AG04449 (cell line): Measurements from ENCODE around the gene YTHDF1.

Experiments used
- CTCF ChIA-PET: fragments of 350-600 bp; formaldehyde crosslinking; extraction: SDS; loops from one replicate; lab custom pipeline; 2021; ENCODE audit warnings: antibody characterized with exemption; lab: Yijun Ruan, JAX
- POLR2A ChIA-PET: fragments of 400-600, 350-600 bp; formaldehyde crosslinking; extraction: SDS; loops from one replicate; lab custom pipeline; 2020; ENCODE audit warnings: antibody characterized with exemption, inconsistent platforms; lab: Yijun Ruan, JAX
- DNase-seq: peaks from one replicate; pipeline ENCODE4 v3.0.0-alpha.2; 2010; ENCODE audit warnings: low read depth, low spot score
- H3K4me3 ChIP-seq: 2 replicates; pipeline ENCODE4 v1.5.1; 2011; ENCODE audit warnings: low read depth, mild to moderate bottlenecking, control low read depth, low read length
- CTCF ChIP-seq: IDR thresholded peaks from one replicate; pipeline ENCODE4 v1.5.1; 2011; ENCODE audit warnings: mild to moderate bottlenecking, moderate library complexity, low read length, control low read depth, inconsistent platforms; ENCODE audit not compliant: insufficient read depth; ENCODE audit errors: missing control alignments

The YTHDF1 gene

DNA sequence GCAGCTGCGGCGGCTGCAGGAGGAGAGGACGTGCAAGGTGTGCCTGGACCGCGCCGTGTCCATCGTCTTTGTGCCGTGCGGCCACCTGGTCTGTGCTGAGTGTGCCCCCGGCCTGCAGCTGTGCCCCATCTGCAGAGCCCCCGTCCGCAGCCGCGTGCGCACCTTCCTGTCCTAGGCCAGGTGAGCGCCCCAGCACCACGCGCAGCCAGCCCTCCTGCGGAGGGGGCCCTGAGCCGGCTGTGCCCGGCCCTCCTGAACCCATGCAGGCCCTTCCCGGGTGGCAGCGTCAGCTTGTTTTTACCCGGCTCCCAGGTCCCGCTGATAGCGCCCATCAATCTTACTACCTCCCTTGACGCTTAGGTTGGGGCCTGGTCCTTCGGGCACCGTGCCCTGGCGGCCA lies 23.5 kb upstream of the YTHDF1 start:
- POLR2A ChIA-PET: no interaction called here
- no peak for TF ChIP-seq CTCF
- CTCF ChIA-PET: interaction anchor here (1.5 to 12.3 kb wide), 2 partner anchors 10 to 15 kb away, joined by 3 to 121 read pairs; no protein-coding TSS in a partner anchor
- DNase-seq: no peak
- no peak overlapping the region for H3K4me3 ChIP-seq

DNA sequence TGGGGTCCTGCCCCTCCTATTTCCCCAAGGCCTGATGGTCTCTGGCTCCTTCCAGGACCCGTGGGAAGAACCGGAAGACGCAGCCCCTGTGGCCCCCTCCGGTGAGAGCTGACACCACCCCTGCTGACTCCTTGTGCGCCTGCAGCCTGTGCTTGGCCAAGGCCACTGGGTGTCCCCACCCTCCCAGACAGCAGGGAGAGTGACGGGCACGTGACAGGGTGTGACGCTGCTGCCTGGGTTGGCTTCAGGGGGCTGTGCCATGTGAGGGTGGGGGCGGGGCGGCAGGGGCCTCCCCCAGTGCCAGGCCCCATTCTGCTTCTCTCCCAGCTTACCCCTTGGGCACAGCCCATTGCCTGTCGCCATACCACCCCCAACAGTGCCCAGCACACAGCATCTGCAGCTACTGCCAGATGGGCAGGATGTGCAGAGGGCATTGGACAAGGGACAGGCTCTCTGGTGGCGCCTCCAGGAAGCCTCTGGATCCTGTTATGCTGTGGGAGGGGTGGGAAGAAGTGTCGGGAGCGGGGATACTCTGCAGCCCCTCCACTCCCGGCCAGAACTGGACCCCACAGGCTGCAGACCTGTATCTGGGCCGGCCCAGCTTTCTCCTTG lies 22.7 kb upstream of the YTHDF1 start:
- TF ChIP-seq CTCF: no peak
- DNase-seq: no peak
- ChIA-PET POLR2A (no interaction called here), CTCF (interaction anchor here (12.3 kb wide), 1 partner anchor 14 kb away, joined by 121 read pairs; no protein-coding TSS in a partner anchor)
- no peak overlapping the region for H3K4me3 ChIP-seq

DNA sequence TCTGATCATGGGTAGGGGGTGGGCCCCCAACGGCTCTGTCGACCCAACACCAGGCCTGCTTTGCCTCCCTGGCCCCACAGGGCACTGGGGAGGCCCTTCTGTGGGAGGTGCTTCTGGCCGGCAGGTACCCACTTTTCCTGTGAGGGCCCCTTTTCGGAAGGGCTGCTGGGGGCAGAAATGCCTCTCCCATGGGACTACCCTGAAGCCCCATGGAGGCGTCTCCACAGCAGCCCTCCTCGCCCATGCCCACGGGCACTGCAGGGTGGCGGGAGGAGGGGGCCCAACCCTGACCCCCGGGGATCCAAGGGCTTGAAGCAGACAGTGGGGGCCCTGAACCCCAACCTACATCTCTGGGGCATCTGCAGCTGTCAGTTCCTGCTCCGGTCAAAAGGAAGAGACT lies 22.1 kb upstream of the YTHDF1 start:
- CTCF ChIA-PET: interaction anchor here (0.8 to 12.3 kb wide), 2 partner anchors 14 to 17 kb away, joined by 3 to 121 read pairs; no protein-coding TSS in a partner anchor
- no peak overlapping the region for H3K4me3 ChIP-seq
- POLR2A ChIA-PET: no interaction called here
- no peak for TF ChIP-seq CTCF
- DNase-seq: no peak

DNA sequence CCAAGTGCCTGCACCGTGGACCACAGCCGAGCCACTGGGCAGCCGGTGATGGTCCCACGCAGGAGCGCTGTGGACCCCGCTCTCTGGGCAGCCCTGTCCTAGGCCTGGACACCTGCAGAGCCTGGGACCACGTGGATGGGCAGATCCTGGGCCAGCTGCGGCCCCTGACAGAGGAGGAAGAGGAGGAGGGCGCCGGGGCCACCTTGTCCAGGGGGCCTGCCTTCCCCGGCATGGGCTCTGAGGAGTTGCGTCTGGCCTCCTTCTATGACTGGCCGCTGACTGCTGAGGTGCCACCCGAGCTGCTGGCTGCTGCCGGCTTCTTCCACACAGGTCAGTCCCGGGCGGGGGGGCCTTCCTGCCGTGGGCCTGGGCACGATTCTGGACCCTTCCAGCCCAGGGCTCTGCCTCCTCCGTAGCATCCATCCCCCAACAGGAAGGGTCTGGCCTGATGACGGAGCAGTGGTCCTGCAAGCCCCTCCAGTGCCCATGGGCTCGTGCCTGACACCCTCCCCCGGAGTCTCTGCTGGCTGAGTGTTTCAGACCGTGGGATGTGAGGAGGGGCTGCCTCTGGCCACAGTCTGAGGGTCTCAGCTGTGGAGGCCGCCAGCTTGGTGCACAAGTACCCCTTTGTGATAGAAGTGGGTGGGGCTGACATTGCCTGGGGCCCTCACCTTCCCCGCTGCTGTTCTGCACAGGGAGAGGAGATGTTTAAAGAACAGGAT lies 20.3 kb upstream of the YTHDF1 start:
- no peak for TF ChIP-seq CTCF
- ChIA-PET CTCF (interaction anchor here (12.3 kb wide), 1 partner anchor 12 kb away, joined by 121 read pairs; no protein-coding TSS in a partner anchor), POLR2A (interaction anchor here (0.9 kb wide), 1 partner anchor 21 kb away, joined by 3 read pairs; no protein-coding TSS in a partner anchor)
- DNase-seq: no peak
- H3K4me3 ChIP-seq: no peak overlapping the region

GRCh38 chr20:63235399-63235983 lies 19.6 kb upstream of the YTHDF1 start, which contains the start of gene BIRC7:
Gene BIRC7, plus strand, starts transcription at chr20:63235905. Its CDS starts 192 bp downstream, at chr20:63236097.
- POLR2A ChIA-PET: no interaction called here
- CTCF ChIA-PET: interaction anchor here (0.9 to 12.3 kb wide), 3 partner anchors 10 to 15 kb away, joined by 3 to 121 read pairs (median 3); no protein-coding TSS in a partner anchor
- TF ChIP-seq CTCF: no peak
- H3K4me3 ChIP-seq: no peak within 1 kb of the TSS
- DNase-seq: no peak
